ENCODE results near the gene ZNF784. TPM values are rescaled to one million over a fixed set of nuclear protein-coding genes. Genes with fewer than 3 reads are reported as not detected.

The ZNF784 gene
- total and polyA plus RNA-seq, 2 of the 8 experiments (the other 6 are each of a cell fraction or from before 2014, with no cell fraction given), result 6.5 to 8.0 TPM

DNA sequence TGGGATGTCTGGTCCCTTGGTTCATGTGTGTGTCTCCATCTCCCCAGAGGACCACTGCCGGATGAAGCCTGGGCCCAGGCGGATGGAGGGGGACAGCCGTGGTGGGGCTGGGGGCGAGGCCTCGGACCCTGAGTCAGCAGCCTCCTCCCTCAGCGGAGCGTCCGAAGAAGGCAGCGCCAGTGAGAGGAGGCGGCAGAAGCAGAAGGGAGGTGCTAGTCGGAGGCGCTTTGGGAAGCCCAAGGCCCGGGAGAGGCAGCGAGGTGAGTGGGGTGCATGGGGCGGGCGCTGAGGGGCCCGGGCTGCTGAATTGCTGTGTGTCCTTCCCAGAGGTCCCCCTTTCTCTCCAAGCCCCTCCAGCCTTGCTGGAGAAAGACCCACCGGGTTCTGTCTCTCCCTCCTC is 26.9 kb upstream of the ZNF784 start:
- Histone ChIP-seq H2BK15ac (ENCODE audit: low read length) (no peak overlapping the region), H4K20me1 (replicated peaks in 1 of 2; ENCODE audit: control insufficient read depth in 1 of 2, insufficient read depth in 2 of 2, low read length in 2 of 2) (no peaks in the 10 kb centered on the region), H3K9ac (replicated peaks in 1 of 4; ENCODE audit: extremely low read depth in 1 of 4, low read depth in 3 of 4, low read length in 3 of 4) (no peak overlapping the region), H3K23ac (ENCODE audit: insufficient read length) (no peak overlapping the region), H3K18ac (ENCODE audit: extremely low read depth, low read length) (no peak overlapping the region), H3K14ac (ENCODE audit: insufficient read length) (no peak overlapping the region), H3K27me3 (replicated peaks in 1 of 4; ENCODE audit: control insufficient read depth in 3 of 4, extremely low read depth in 1 of 4, insufficient read depth in 3 of 4, low read length in 3 of 4) (no peaks in the 10 kb centered on the region), H4K91ac (replicated peaks; ENCODE audit: insufficient read length, low read length) (no peak overlapping the region), H3K23me2 (ENCODE audit: low read depth, low read length) (peaks cover 15% of the 10 kb centered on the region), H3K4ac (replicated peaks; ENCODE audit: insufficient read length, low read depth, low read length) (no peak overlapping the region), H3K79me2 (ENCODE audit: control insufficient read depth in 1 of 2, insufficient read depth in 2 of 2, low read length in 2 of 2) (peaks cover 7 to 9% of the 10 kb centered on the region in 2 experiments), H3K4me2 (ENCODE audit: insufficient read depth in 1 of 2, low read depth in 2 of 2, low read length in 2 of 2) (no peak overlapping the region; a peak in 1 of 4 replicates), H4K5ac (ENCODE audit: insufficient read length, low read depth, low read length) (no peak overlapping the region), H3K4me1 (replicated peaks in 1 of 4; ENCODE audit: control insufficient read depth in 3 of 4, insufficient read depth in 4 of 4, low read length in 3 of 4) (peaks cover 0 to 8% (median 3%) of the 10 kb centered on the region in 4 experiments; a peak in 5 of 7 replicates), H3K27ac (ENCODE audit: low read depth, low read length) (no peak overlapping the region), H3K56ac (replicated peaks; ENCODE audit: insufficient read length, low read depth, low read length) (no peak overlapping the region), H2AFZ (ENCODE audit: low read length) (no peak overlapping the region), H2AK5ac (ENCODE audit: low read depth, low read length) (no peak overlapping the region), H2BK5ac (ENCODE audit: low read depth, low read length) (no peak overlapping the region), H3K79me1 (ENCODE audit: low read depth, low read length) (peaks cover 2% of the 10 kb centered on the region; the same call in 1 of the 2 replicates), H3K4me3 (ENCODE audit: extremely low read depth in 1 of 4, insufficient read depth in 2 of 4, low read depth in 3 of 4, low read length in 4 of 4) (no peak overlapping the region), H3K36me3 (ENCODE audit: control insufficient read depth in 2 of 4, insufficient read depth in 4 of 4, low read length in 3 of 4) (0 out of 8 replicates have a peak, but pooled peaks cover 0 to 3% (median 0%) of the 10 kb centered on the region in 4 experiments), H3K9me3 (ENCODE audit: insufficient read depth in 2 of 2, low read depth in 1 of 2, low read length in 1 of 2) (no peaks in the 10 kb centered on the region), H2BK20ac (ENCODE audit: low read length) (no peak overlapping the region), H4K8ac (ENCODE audit: extremely low read depth, insufficient read depth, low read length) (peak overlapping the region; percentile 35; the same call in 1 of the 2 replicates), H2BK120ac (replicated peaks; ENCODE audit: low read depth, low read length) (no peak overlapping the region), H2BK12ac (ENCODE audit: low read depth, low read length) (no peak overlapping the region)
- ChIA-PET CTCF (ENCODE audit: partially characterized antibody) (no interaction called here), POLR2A (ENCODE audit: partially characterized antibody) (interaction anchor here (2.5 kb wide), 1 partner anchor 9 kb away, joined by 11 read pairs; no protein-coding TSS in a partner anchor)
- WGBS, 2 experiments (ENCODE audit: extremely low coverage in 1 of 2, insufficient coverage in 1 of 2, insufficient read length in 1 of 2, insufficient replicate concordance in 2 of 2, low coverage in 1 of 2, low lambda C conversion rate in 2 of 2, missing lambda C conversion rate in 1 of 2), result 82% methylated on average over 9 of the region's 18 CpGs; no CpG with 5 or more reads in 1 of the 2 experiments
- DNase-seq (ENCODE audit: low read depth in 1 of 2, low spot score in 2 of 2) (no peak), FAIRE-seq (no peak)
- TF ChIP-seq CHD1 (IDR thresholded peaks at IDR 0.05; ENCODE audit: low read depth, low read length), result no peak
- TF ChIP-seq BACH1 (IDR thresholded peaks at IDR 0.05; ENCODE audit: low read length), result no peak
- TF ChIP-seq SUZ12 (IDR thresholded peaks at IDR 0.05; ENCODE audit: low read length), result no peak
